ENCODE data around the gene LRRC4. TPM values are rescaled to one million over a fixed set of nuclear protein-coding genes. Genes with fewer than 3 reads are reported as not detected.

LRRC4 gene
- polyA plus RNA-seq, 1 of the 3 experiments (the other 2 are of a cell fraction): 0.44 TPM

GRCh38 chr7:128034825-128035224 lies 3.6 kb upstream of the LRRC4 start:
- ChIA-PET CTCF (interaction anchor here (0.6 to 8.7 kb wide), 41 partner anchors 8 to 380 kb away, joined by 3 to 165 read pairs (median 4); no protein-coding TSS in a partner anchor), POLR2A (interaction anchor here (1.7 kb wide), 1 partner anchor 175 kb away, joined by 3 read pairs; no protein-coding TSS in a partner anchor)
- Histone ChIP-seq H3K9ac (no peak overlapping the region), H3K4me1 (ENCODE audit: control insufficient read depth in 1 of 2, insufficient read depth in 2 of 2, low read depth in 1 of 2, low read length in 1 of 2) (peaks cover 0 to 10% of the 10 kb centered on the region in 2 experiments; a peak in 2 of 4 replicates), H3K9me2 (no peaks in the 10 kb centered on the region), H3K27me3 (ENCODE audit: insufficient read depth) (no peaks in the 10 kb centered on the region), H3K4me2 (no peak overlapping the region), H2AFZ (ENCODE audit: low read depth) (no peak overlapping the region), H3K79me2 (ENCODE audit: insufficient read depth) (no peaks in the 10 kb centered on the region; the same call in 1 of the 2 replicates), H3K9me3 (no peaks in the 10 kb centered on the region), H3K27ac (ENCODE audit: low read depth in 2 of 2, low read length in 1 of 2) (no peak overlapping the region), H4K20me1 (ENCODE audit: insufficient read depth) (peaks cover 81% of the 10 kb centered on the region), H3F3A (replicated peaks; ENCODE audit: insufficient read depth) (no peaks in the 10 kb centered on the region), H3K36me3 (replicated peaks in 1 of 2; ENCODE audit: control insufficient read depth in 1 of 2, insufficient read depth in 2 of 2, low read length in 1 of 2) (no peaks in the 10 kb centered on the region), H3K4me3 (ENCODE audit: low read depth in 2 of 2, low read length in 1 of 2) (no peak overlapping the region)
- TF ChIP-seq YY1 (IDR thresholded peaks at IDR 0.05; ENCODE audit: low read depth) (no peak), TCF12 (IDR thresholded peaks at IDR 0.05) (no peak), ELF1 (IDR thresholded peaks at IDR 0.05) (no peak), NFIC (IDR thresholded peaks at IDR 0.05; ENCODE audit: borderline replicate concordance) (no peak), FOXJ3 (CRISPR knock-in tag; IDR thresholded peaks at IDR 0.05) (no peak), FOSL2 (IDR thresholded peaks at IDR 0.05; ENCODE audit: borderline replicate concordance, low read depth) (no peak), CHD2 (IDR thresholded peaks at IDR 0.05; ENCODE audit: low read length, partially characterized antibody) (no peak), EZH2phosphoT487 (IDR thresholded peaks at IDR 0.05; ENCODE audit: borderline replicate concordance, low read depth) (no peak), RAD21 (IDR thresholded peaks at IDR 0.05; ENCODE audit: low read length) (no peak), MAX (IDR thresholded peaks at IDR 0.05; ENCODE audit: low read depth) (no peak), GATA2 (CRISPR knock-in tag; IDR thresholded peaks at IDR 0.05) (no peak), USF1 (IDR thresholded peaks at IDR 0.05; ENCODE audit: borderline replicate concordance, low read depth) (no peak), MEF2A (IDR thresholded peaks at IDR 0.05; ENCODE audit: borderline replicate concordance, low read depth) (no peak), EP300 (IDR thresholded peaks at IDR 0.05; ENCODE audit: borderline replicate concordance in 1 of 2, low read depth in 1 of 2, low read length in 1 of 2) (no peak), RCOR1 (IDR thresholded peaks at IDR 0.05; ENCODE audit: low read length) (no peak)
- TF ChIP-seq, protein P1, sequence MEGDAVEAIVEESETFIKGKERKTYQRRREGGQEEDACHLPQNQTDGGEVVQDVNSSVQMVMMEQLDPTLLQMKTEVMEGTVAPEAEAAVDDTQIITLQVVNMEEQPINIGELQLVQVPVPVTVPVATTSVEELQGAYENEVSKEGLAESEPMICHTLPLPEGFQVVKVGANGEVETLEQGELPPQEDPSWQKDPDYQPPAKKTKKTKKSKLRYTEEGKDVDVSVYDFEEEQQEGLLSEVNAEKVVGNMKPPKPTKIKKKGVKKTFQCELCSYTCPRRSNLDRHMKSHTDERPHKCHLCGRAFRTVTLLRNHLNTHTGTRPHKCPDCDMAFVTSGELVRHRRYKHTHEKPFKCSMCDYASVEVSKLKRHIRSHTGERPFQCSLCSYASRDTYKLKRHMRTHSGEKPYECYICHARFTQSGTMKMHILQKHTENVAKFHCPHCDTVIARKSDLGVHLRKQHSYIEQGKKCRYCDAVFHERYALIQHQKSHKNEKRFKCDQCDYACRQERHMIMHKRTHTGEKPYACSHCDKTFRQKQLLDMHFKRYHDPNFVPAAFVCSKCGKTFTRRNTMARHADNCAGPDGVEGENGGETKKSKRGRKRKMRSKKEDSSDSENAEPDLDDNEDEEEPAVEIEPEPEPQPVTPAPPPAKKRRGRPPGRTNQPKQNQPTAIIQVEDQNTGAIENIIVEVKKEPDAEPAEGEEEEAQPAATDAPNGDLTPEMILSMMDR (IDR thresholded peaks at IDR 0.05): no peak
- TF ChIP-seq, protein P2, sequence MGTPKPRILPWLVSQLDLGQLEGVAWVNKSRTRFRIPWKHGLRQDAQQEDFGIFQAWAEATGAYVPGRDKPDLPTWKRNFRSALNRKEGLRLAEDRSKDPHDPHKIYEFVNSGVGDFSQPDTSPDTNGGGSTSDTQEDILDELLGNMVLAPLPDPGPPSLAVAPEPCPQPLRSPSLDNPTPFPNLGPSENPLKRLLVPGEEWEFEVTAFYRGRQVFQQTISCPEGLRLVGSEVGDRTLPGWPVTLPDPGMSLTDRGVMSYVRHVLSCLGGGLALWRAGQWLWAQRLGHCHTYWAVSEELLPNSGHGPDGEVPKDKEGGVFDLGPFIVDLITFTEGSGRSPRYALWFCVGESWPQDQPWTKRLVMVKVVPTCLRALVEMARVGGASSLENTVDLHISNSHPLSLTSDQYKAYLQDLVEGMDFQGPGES (IDR thresholded peaks at IDR 0.05; ENCODE audit: low read depth, low read length): no peak
- no peak for DNase-seq
- WGBS (ENCODE audit: low lambda C conversion rate): 93% methylated on average over 2 of the region's 2 CpGs
